ENCODE measurements around the gene NFE2L3. TPM values are rescaled to one million over a fixed set of nuclear protein-coding genes. Genes with fewer than 3 reads are reported as not detected.

The NFE2L3 gene
- total and polyA plus RNA-seq, 9 of the 15 experiments (the other 6 are each of a cell fraction or from before 2014, with no cell fraction given) = 2.9 to 16.9 (median 12.4) TPM

DNA sequence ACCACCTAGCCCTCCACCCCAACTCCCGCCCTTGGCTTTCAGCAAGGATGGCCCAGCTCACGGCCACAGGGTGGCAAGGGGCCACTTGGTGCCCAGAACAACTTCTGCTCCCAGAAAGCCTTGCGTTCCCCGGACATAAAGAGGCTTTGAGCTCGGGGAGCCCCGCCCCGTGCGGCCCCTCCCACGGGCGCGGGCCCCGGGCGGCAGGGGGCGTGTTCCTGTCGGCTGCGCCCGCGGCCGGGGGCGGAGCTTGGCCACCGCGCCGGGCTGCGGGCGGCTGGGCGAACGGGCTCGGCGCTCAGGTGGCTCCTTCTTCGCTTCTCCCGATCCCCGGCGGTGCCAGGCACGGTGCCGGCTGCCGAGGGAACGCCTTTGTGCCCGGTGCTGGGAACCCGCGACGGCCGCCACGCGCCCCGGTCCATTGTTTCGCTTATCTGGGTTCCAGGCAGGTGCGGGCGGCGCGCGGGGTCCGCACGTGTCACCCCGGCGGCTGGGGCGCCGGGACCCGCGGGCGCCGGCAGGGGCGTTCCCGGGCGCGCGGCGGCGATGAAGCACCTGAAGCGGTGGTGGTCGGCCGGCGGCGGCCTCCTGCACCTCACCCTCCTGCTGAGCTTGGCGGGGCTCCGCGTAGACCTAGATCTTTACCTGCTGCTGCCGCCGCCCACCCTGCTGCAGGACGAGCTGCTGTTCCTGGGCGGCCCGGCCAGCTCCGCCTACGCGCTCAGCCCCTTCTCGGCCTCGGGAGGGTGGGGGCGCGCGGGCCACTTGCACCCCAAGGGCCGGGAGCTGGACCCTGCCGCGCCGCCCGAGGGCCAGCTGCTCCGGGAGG is at the start of gene NFE2L3 (continued):
- TF ChIP-seq, protein P1, sequence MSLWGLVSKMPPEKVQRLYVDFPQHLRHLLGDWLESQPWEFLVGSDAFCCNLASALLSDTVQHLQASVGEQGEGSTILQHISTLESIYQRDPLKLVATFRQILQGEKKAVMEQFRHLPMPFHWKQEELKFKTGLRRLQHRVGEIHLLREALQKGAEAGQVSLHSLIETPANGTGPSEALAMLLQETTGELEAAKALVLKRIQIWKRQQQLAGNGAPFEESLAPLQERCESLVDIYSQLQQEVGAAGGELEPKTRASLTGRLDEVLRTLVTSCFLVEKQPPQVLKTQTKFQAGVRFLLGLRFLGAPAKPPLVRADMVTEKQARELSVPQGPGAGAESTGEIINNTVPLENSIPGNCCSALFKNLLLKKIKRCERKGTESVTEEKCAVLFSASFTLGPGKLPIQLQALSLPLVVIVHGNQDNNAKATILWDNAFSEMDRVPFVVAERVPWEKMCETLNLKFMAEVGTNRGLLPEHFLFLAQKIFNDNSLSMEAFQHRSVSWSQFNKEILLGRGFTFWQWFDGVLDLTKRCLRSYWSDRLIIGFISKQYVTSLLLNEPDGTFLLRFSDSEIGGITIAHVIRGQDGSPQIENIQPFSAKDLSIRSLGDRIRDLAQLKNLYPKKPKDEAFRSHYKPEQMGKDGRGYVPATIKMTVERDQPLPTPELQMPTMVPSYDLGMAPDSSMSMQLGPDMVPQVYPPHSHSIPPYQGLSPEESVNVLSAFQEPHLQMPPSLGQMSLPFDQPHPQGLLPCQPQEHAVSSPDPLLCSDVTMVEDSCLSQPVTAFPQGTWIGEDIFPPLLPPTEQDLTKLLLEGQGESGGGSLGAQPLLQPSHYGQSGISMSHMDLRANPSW (CRISPR knock-in tag; IDR thresholded peaks at IDR 0.05) = no peak
- TF ChIP-seq, protein P2, sequence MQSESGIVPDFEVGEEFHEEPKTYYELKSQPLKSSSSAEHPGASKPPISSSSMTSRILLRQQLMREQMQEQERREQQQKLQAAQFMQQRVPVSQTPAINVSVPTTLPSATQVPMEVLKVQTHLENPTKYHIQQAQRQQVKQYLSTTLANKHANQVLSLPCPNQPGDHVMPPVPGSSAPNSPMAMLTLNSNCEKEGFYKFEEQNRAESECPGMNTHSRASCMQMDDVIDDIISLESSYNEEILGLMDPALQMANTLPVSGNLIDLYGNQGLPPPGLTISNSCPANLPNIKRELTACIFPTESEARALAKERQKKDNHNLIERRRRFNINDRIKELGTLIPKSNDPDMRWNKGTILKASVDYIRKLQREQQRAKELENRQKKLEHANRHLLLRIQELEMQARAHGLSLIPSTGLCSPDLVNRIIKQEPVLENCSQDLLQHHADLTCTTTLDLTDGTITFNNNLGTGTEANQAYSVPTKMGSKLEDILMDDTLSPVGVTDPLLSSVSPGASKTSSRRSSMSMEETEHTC (IDR thresholded peaks at IDR 0.05) = no peak
- TF ChIP-seq RAD21 (CRISPR knock-in tag; conservative IDR thresholded peaks at IDR 0.05 in 1 of 2, IDR thresholded peaks at IDR 0.05 in 1 of 2) (no peak), SETDB1 (IDR thresholded peaks at IDR 0.05; ENCODE audit: low read length) (no peak), ZNF696 (CRISPR knock-in tag; conservative IDR thresholded peaks at IDR 0.05) (no peak), SMARCA5 (IDR thresholded peaks at IDR 0.05) (no peak), MCM2 (IDR thresholded peaks at IDR 0.05; ENCODE audit: low read depth) (no peak), NFYB (IDR thresholded peaks at IDR 0.05; ENCODE audit: extremely low read depth, insufficient read length) (no peak), SIX5 (IDR thresholded peaks at IDR 0.05; ENCODE audit: borderline replicate concordance in 1 of 2, insufficient read depth in 1 of 2, low read depth in 1 of 2, low read length in 2 of 2) (no peak), HDAC8 (tag; IDR thresholded peaks at IDR 0.05) (no peak), SUPT5H (IDR thresholded peaks at IDR 0.05) (peak; percentile 55), CTBP1 (IDR thresholded peaks at IDR 0.05; ENCODE audit: borderline replicate concordance) (peak; percentile 83; the same call in 1 of the 2 replicates)
- TF ChIP-seq, protein P3, sequence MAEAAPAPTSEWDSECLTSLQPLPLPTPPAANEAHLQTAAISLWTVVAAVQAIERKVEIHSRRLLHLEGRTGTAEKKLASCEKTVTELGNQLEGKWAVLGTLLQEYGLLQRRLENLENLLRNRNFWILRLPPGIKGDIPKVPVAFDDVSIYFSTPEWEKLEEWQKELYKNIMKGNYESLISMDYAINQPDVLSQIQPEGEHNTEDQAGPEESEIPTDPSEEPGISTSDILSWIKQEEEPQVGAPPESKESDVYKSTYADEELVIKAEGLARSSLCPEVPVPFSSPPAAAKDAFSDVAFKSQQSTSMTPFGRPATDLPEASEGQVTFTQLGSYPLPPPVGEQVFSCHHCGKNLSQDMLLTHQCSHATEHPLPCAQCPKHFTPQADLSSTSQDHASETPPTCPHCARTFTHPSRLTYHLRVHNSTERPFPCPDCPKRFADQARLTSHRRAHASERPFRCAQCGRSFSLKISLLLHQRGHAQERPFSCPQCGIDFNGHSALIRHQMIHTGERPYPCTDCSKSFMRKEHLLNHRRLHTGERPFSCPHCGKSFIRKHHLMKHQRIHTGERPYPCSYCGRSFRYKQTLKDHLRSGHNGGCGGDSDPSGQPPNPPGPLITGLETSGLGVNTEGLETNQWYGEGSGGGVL (CRISPR knock-in tag; IDR thresholded peaks at IDR 0.05) = no peak
- TF ChIP-seq, protein P4, sequence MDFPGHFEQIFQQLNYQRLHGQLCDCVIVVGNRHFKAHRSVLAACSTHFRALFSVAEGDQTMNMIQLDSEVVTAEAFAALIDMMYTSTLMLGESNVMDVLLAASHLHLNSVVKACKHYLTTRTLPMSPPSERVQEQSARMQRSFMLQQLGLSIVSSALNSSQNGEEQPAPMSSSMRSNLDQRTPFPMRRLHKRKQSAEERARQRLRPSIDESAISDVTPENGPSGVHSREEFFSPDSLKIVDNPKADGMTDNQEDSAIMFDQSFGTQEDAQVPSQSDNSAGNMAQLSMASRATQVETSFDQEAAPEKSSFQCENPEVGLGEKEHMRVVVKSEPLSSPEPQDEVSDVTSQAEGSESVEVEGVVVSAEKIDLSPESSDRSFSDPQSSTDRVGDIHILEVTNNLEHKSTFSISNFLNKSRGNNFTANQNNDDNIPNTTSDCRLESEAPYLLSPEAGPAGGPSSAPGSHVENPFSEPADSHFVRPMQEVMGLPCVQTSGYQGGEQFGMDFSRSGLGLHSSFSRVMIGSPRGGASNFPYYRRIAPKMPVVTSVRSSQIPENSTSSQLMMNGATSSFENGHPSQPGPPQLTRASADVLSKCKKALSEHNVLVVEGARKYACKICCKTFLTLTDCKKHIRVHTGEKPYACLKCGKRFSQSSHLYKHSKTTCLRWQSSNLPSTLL (IDR thresholded peaks at IDR 0.05) = no peak
- TF ChIP-seq, protein P5, sequence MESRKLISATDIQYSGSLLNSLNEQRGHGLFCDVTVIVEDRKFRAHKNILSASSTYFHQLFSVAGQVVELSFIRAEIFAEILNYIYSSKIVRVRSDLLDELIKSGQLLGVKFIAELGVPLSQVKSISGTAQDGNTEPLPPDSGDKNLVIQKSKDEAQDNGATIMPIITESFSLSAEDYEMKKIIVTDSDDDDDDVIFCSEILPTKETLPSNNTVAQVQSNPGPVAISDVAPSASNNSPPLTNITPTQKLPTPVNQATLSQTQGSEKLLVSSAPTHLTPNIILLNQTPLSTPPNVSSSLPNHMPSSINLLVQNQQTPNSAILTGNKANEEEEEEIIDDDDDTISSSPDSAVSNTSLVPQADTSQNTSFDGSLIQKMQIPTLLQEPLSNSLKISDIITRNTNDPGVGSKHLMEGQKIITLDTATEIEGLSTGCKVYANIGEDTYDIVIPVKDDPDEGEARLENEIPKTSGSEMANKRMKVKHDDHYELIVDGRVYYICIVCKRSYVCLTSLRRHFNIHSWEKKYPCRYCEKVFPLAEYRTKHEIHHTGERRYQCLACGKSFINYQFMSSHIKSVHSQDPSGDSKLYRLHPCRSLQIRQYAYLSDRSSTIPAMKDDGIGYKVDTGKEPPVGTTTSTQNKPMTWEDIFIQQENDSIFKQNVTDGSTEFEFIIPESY (CRISPR knock-in tag; IDR thresholded peaks at IDR 0.05) = no peak
- TF ChIP-seq, protein P6, sequence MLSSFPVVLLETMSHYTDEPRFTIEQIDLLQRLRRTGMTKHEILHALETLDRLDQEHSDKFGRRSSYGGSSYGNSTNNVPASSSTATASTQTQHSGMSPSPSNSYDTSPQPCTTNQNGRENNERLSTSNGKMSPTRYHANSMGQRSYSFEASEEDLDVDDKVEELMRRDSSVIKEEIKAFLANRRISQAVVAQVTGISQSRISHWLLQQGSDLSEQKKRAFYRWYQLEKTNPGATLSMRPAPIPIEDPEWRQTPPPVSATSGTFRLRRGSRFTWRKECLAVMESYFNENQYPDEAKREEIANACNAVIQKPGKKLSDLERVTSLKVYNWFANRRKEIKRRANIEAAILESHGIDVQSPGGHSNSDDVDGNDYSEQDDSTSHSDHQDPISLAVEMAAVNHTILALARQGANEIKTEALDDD (IDR thresholded peaks at IDR 0.05) = no peak
